MM.1S (cell line): ENCODE data around the gene C2CD4C.
"Not testable (repeated sequence)": the region's sequence is repeated elsewhere in the genome, so short reads cannot be mapped to it uniquely, and the experiment has no call there.

Source experiments
- DNase-seq: peaks from one replicate; pipeline ENCODE4 v3.0.0-alpha.2; 2015
- H2AFZ ChIP-seq: fragments of 300-600 bp; sonication (generic); 2 replicates; pipeline ENCODE4 v1.6.0; 2016; ENCODE audit warnings: antibody characterized with exemption, low read length
- H3F3A ChIP-seq: fragments of 300-600 bp; sonication (generic); 2 replicates; pipeline ENCODE4 v1.6.1; 2016; ENCODE audit warnings: mild to moderate bottlenecking, antibody characterized with exemption, low read length, moderate library complexity, mixed read lengths; ENCODE audit not compliant: insufficient read depth
- H3K27ac ChIP-seq: fragments of 300-600 bp; sonication (generic); 2 replicates; pipeline ENCODE4 v1.5.1; 2016; ENCODE audit warnings: mild to moderate bottlenecking, low read length
- H3K27me3 ChIP-seq: fragments of 300-600 bp; sonication (generic); replicated peaks from 2 replicates; pipeline ENCODE4 v1.6.0; 2016; ENCODE audit warnings: low read length; ENCODE audit not compliant: insufficient read depth
- H3K36me3 ChIP-seq: fragments of 300-600 bp; sonication (generic); replicated peaks from 2 replicates; pipeline ENCODE4 v1.6.1; 2016; ENCODE audit warnings: mild to moderate bottlenecking, low read length, mixed read lengths; ENCODE audit not compliant: insufficient read depth
- H3K4me1 ChIP-seq: fragments of 300-600 bp; sonication (generic); 2 replicates; pipeline ENCODE4 v1.6.1; 2016; ENCODE audit warnings: low read length, mixed read lengths
- H3K4me2 ChIP-seq: fragments of 300-600 bp; sonication (generic); 2 replicates; pipeline ENCODE4 v1.6.0; 2016; ENCODE audit warnings: low read depth, low read length
- H3K4me3 ChIP-seq: fragments of 300-600 bp; sonication (generic); 2 replicates; pipeline ENCODE4 v1.5.1; 2016; ENCODE audit warnings: low read length, mixed read lengths
- H3K79me2 ChIP-seq: fragments of 300-600 bp; sonication (generic); 2 replicates; pipeline ENCODE4 v1.6.1; 2016; ENCODE audit warnings: mixed run types, low read length, mixed read lengths
- H3K9ac ChIP-seq: fragments of 300-600 bp; sonication (generic); 2 replicates; pipeline ENCODE4 v1.6.1; 2016; ENCODE audit warnings: low read length, mixed read lengths
- H3K9me2 ChIP-seq: fragments of 300-600 bp; sonication (generic); replicated peaks from 2 replicates; pipeline ENCODE4 v1.6.1; 2016; ENCODE audit warnings: mild to moderate bottlenecking, low read length, mixed read lengths; ENCODE audit not compliant: insufficient read depth
- H3K9me3 ChIP-seq: fragments of 300-600 bp; sonication (generic); replicated peaks from 2 replicates; pipeline ENCODE4 v1.6.1; 2016; ENCODE audit warnings: mild to moderate bottlenecking, low read length, mixed read lengths; ENCODE audit not compliant: insufficient read depth
- H4K20me1 ChIP-seq: fragments of 300-600 bp; sonication (generic); 2 replicates; pipeline ENCODE4 v1.6.1; 2016; ENCODE audit warnings: mild to moderate bottlenecking, low read length, moderate library complexity, mixed read lengths; ENCODE audit not compliant: insufficient read depth
- EZH2 ChIP-seq: fragments of 300-600 bp; sonication (generic); optimal IDR thresholded peaks from 2 replicates; pipeline ENCODE3; 2017; ENCODE audit warnings: low read depth, mild to moderate bottlenecking, antibody characterized with exemption, low read length, mixed read lengths
- EZH2phosphoT487 ChIP-seq: fragments of 300-600 bp; sonication (generic); IDR thresholded peaks from 2 replicates; pipeline ENCODE4 v1.6.1; 2018; ENCODE audit warnings: antibody characterized with exemption, low read length
- TF ChIP-seq, protein P1 (sequence below): fragments of 300-600 bp; sonication (generic); IDR thresholded peaks from 2 replicates; pipeline ENCODE4 v1.5.1; 2016; ENCODE audit warnings: antibody characterized with exemption, low read length, mixed read lengths

Gene C2CD4C

DNA sequence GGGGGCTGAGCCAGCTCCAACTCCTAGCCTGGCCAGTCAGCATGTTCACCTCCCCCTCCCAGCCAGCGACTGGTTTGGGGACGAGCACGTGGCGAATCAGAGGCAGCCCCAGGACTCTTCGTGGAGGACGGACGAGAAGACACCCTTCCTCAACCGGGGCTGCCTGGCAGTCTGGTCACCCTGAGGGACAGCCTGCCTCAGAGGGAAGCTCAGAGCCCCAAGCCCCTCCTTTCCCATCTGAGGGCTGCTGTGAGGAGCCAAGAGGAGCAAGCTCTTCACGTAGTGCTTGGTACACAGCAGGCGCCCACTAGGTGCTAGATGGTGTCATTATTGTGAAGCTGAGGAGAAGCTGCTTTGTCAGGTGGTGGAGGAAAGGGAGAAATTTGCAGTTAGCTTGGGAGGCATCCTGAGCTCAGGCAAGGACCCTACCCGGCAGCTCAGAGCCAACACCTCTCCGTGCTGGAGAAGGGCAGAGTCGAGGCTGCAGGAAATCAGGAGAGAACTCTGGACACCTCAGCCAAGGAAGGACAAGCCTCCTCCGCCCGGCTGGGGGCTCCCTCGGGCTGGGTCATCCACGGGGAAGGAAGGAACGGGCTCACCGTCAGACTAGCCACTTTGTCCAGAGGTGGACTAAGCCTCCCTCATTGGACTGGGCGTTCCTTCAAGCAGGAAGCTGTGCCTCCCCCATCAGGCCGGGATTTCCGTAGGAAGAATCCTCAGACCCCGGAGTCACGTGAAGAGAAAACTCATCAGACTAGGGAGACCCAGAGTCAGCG lies 14.9 kb upstream of the C2CD4C start:
- Histone ChIP-seq H3K36me3 (no peaks in the 10 kb centered on the region), H3K4me2 (no peak overlapping the region), H3K4me1 (no peaks in the 10 kb centered on the region), H3K4me3 (no peak overlapping the region), H3K9me2 (no peaks in the 10 kb centered on the region), H4K20me1 (no peaks in the 10 kb centered on the region), H3K79me2 (no peaks in the 10 kb centered on the region), H3K27ac (no peak overlapping the region), H3F3A (no peaks in the 10 kb centered on the region), H2AFZ (no peak overlapping the region), H3K9ac (no peak overlapping the region), H3K9me3 (no peaks in the 10 kb centered on the region), H3K27me3 (peaks cover 67% of the 10 kb centered on the region)
- TF ChIP-seq EZH2 (no peak), EZH2phosphoT487 (no peak)
- TF ChIP-seq, protein P1, sequence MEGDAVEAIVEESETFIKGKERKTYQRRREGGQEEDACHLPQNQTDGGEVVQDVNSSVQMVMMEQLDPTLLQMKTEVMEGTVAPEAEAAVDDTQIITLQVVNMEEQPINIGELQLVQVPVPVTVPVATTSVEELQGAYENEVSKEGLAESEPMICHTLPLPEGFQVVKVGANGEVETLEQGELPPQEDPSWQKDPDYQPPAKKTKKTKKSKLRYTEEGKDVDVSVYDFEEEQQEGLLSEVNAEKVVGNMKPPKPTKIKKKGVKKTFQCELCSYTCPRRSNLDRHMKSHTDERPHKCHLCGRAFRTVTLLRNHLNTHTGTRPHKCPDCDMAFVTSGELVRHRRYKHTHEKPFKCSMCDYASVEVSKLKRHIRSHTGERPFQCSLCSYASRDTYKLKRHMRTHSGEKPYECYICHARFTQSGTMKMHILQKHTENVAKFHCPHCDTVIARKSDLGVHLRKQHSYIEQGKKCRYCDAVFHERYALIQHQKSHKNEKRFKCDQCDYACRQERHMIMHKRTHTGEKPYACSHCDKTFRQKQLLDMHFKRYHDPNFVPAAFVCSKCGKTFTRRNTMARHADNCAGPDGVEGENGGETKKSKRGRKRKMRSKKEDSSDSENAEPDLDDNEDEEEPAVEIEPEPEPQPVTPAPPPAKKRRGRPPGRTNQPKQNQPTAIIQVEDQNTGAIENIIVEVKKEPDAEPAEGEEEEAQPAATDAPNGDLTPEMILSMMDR, result no peak
- DNase-seq, result no peak

GRCh38 chr19:422917-423226 lies 13.9 kb upstream of the C2CD4C start:
- H3K79me2 ChIP-seq, H3K9me2 ChIP-seq, H2AFZ ChIP-seq, H3K4me2 ChIP-seq, H4K20me1 ChIP-seq, H3K9ac ChIP-seq, H3F3A ChIP-seq, H3K36me3 ChIP-seq, H3K4me3 ChIP-seq, H3K9me3 ChIP-seq, H3K27ac ChIP-seq, DNase-seq, H3K4me1 ChIP-seq: not testable (repeated sequence)
- peaks cover 77% of the 10 kb centered on the region for H3K27me3 ChIP-seq

GRCh38 chr19:422213-422916 lies 13.4 kb upstream of the C2CD4C start:
- peaks cover 82% of the 10 kb centered on the region for H3K27me3 ChIP-seq
- H4K20me1 ChIP-seq, result no peaks in the 10 kb centered on the region
- no peaks in the 10 kb centered on the region for H3K9me2 ChIP-seq
- no peak overlapping the region for H3K4me2 ChIP-seq
- no peak overlapping the region for H2AFZ ChIP-seq
- no peak overlapping the region for H3K27ac ChIP-seq
- no peak overlapping the region for H3K9ac ChIP-seq
- H3K4me3 ChIP-seq, result no peak overlapping the region
- no peaks in the 10 kb centered on the region for H3K9me3 ChIP-seq
- TF ChIP-seq EZH2 (no peak), EZH2phosphoT487 (no peak)
- TF ChIP-seq, protein P1, result no peak
- DNase-seq, result no peak
- no peaks in the 10 kb centered on the region for H3K36me3 ChIP-seq
- no peaks in the 10 kb centered on the region for H3K4me1 ChIP-seq
- H3K79me2 ChIP-seq, result no peaks in the 10 kb centered on the region
- no peaks in the 10 kb centered on the region for H3F3A ChIP-seq
